Heart left ventricle (tissue), 16 donors: Measurements from ENCODE around the gene SERPINH1. TPM values are rescaled to one million over a fixed set of nuclear protein-coding genes. Genes with fewer than 3 reads are reported as not detected.

Source experiments
- ATAC-seq, 4 donors: fragments of 200-7000 bp; cut with Tn5 transposase; one replicate each; pipeline ENCODE4 v1.9.1; 2020 to 2022; ENCODE audit warnings: moderate library complexity in 4 of 4, mild to moderate bottlenecking in 3 of 4, moderate number of reproducible peaks in 1 of 4
- DNase-seq, 5 donors: peaks; one replicate each; pipeline ENCODE4 v3.0.0-alpha.2; 2020
- H3K27ac ChIP-seq, 12 donors: fragments of 200-600 bp; sonication (generic) in 4 of 12; one replicate each; pipeline versions ENCODE4 v1.5.0 to v1.8.0; 2016 to 2022; ENCODE audit warnings: mild to moderate bottlenecking in 2 of 12
- H3K27me3 ChIP-seq, 9 donors: fragments of 200-600 bp; sonication (generic) in 2 of 9; one replicate each; pipeline versions ENCODE4 v1.5.1 to v1.8.0; 2016 to 2022; ENCODE audit warnings: mild to moderate bottlenecking in 3 of 9
- H3K36me3 ChIP-seq, 9 donors: fragments of 200-600 bp; sonication (generic) in 2 of 9; one replicate each; pipeline versions ENCODE4 v1.5.0 to v1.8.0; 2018 to 2022; ENCODE audit warnings: mild to moderate bottlenecking in 2 of 9
- H3K4me1 ChIP-seq, 12 donors: fragments of 200-600 bp; sonication (generic) in 4 of 12; one replicate each; pipeline versions ENCODE4 v1.5.0 to v1.8.0; 2016 to 2022; ENCODE audit warnings: mild to moderate bottlenecking in 3 of 12
- H3K4me3 ChIP-seq, 12 donors: fragments of 200-600 bp; sonication (generic) in 4 of 12; one replicate each; pipeline versions ENCODE4 v1.5.0 to v1.8.0; 2017 to 2022; ENCODE audit warnings: mild to moderate bottlenecking in 9 of 12, moderate library complexity in 4 of 12
- H3K9me3 ChIP-seq, 12 donors: fragments of 200-600 bp; sonication (generic) in 4 of 12; one replicate each; pipeline versions ENCODE4 v1.5.0 to v1.8.0; 2016 to 2022; ENCODE audit warnings: mild to moderate bottlenecking in 1 of 12
- POLR2A ChIP-seq, 2 donors: fragments of 450-650 bp; IDR thresholded peaks; one replicate each; pipeline ENCODE4 v1.6.1; 2017; ENCODE audit warnings: antibody characterized with exemption in 2 of 2, mild to moderate bottlenecking in 2 of 2, moderate library complexity in 2 of 2
- WGBS, 4 donors: extraction: QIAGEN DNeasy Blood & Tissue Kit in 2 of 4; methylation state at CpG; one replicate each; pipeline versions ENCODE4 v1.1.5 to v1.1.7; 2013 to 2018; 5-methylcytosine and 5-hydroxymethylcytosine counted together
- intact Hi-C, 10 donors: fragments of 100-400 bp; cut with DNase I; formaldehyde crosslinking; loops; one replicate each; pipeline versions ENCODE4 v1.11.1 to v1.14.2; 2022
- polyA plus RNA-seq, 2 donors: library from polyadenylated mRNA; stranded (reverse); fragments of 200-250 nt; gene quantifications; one replicate each; pipeline ENCODE4 v1.2.3, GENCODE V29; 2013
- total RNA-seq, 9 donors: library from RNA; depleted of rRNA in 2 of 9; stranded (reverse); fragments of >200 nt in 2 of 9; fragmentation: NEBNext Ultra II Directional in 3 of 9; extraction: Animal tissue kit (Norgen Biotek cat#: 25700) in 3 of 9; gene quantifications; one replicate each; pipeline versions ENCODE4 v1.1.0 to v1.2.4, GENCODE V29; 2016 to 2023
- TF ChIP-seq, protein P1 (sequence below), 12 donors: fragments of 200-600 bp; sonication (generic) in 4 of 12; IDR thresholded peaks; one replicate each; pipeline versions ENCODE4 v1.5.0 to v1.8.0; 2018 to 2022; ENCODE audit warnings: antibody characterized with exemption in 12 of 12, mild to moderate bottlenecking in 5 of 12
- donor health status: ischemic (EF 13 %, LVEDD 7.1; RV severe dilation, severe dysfunction).
- donor health status: healthy with polysubstance abuse.
- donor health status: DM: no; HTN: yes; CAD: no.
- donor health status: DM: no; HTN: no; CAD: no.
- donor health status: ischemic (EF 25% LVEDD 6.9; RV normal size, moderate dysfunction).
- donor health status: ischemic (EF 25% LVEDD 5.7; RV mildly dilated, moderate dysfunction).
- donor health status: healthy.
- donor health status: DM: yes; HTN: yes; CAD: no.
- donor health status: ischemic (EF 35%, LVEDD 5.7; RV mildly dilated, moderate dysfunction).
- donor health status: nonischemic (EF 11% LVEDD 7.7; RV severe dilation, severe dysfunction).
- donor health status: DM: yes; HTN: yes; CAD: no.
- donor health status: PGD.
- donor health status: ischemic (EF 29% LVEDD 5.4; RV normal size, mild dysfunction).
- donor health status: nonischemic (EF 23%, LVEDD 6.1; RV moderate dilation, normal function).

The SERPINH1 gene
- total and polyA plus RNA-seq, 11 donors, result 32.5 to 211 (median 71.8) TPM

DNA sequence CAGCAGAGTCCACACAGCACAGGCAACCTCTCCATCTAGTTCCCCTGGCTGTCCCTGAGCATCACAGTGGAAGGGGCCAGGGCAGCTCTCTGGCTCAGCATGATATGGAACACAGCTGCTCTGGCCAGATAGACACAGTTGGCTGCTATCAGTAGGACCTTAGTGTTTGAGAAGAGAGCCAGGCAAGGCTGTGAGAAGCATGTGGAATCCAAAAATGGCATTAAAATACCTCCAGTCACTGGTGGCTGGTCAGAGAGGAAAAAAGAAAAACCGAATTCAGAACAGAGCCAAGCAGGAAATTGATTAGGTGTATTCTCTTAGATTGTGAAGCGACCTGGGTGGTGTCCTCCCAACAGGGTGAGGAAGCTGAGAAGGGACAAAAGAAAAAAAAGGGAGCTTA is 27.9 kb downstream of the SERPINH1 start:
- Histone ChIP-seq H3K9me3 (no peaks in the 10 kb centered on the region), H3K27ac (peak overlapping the region in 2 of 12 donors; percentile 29 to 40), H3K4me3 (no peak overlapping the region), H3K27me3 (no peaks in the 10 kb centered on the region), H3K36me3 (no peaks in the 10 kb centered on the region), H3K4me1 (peaks cover 0 to 22% (median 1%) of the 10 kb centered on the region in 12 donors)
- TF ChIP-seq POLR2A (IDR thresholded peaks at IDR 0.05), result no peak
- TF ChIP-seq, protein P1, sequence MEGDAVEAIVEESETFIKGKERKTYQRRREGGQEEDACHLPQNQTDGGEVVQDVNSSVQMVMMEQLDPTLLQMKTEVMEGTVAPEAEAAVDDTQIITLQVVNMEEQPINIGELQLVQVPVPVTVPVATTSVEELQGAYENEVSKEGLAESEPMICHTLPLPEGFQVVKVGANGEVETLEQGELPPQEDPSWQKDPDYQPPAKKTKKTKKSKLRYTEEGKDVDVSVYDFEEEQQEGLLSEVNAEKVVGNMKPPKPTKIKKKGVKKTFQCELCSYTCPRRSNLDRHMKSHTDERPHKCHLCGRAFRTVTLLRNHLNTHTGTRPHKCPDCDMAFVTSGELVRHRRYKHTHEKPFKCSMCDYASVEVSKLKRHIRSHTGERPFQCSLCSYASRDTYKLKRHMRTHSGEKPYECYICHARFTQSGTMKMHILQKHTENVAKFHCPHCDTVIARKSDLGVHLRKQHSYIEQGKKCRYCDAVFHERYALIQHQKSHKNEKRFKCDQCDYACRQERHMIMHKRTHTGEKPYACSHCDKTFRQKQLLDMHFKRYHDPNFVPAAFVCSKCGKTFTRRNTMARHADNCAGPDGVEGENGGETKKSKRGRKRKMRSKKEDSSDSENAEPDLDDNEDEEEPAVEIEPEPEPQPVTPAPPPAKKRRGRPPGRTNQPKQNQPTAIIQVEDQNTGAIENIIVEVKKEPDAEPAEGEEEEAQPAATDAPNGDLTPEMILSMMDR (IDR thresholded peaks at IDR 0.05), result no peak
- DNase-seq (peak in 3 of 5 donors; percentile 48 to 75 (median 58)), ATAC-seq (peak; percentile 82 to 93 (median 92))
- 25 to 50% (median 34%) methylated on average over 2 of the region's 2 CpGs for WGBS, 4 donors
- intact Hi-C loops, result loop anchor here in 2 of 10 donors (5.0 to 10.0 kb wide), 2 partner anchors 77 to 115 kb away; partner anchors contain the start of gene MAP6 (in 1 of the 2)

DNA sequence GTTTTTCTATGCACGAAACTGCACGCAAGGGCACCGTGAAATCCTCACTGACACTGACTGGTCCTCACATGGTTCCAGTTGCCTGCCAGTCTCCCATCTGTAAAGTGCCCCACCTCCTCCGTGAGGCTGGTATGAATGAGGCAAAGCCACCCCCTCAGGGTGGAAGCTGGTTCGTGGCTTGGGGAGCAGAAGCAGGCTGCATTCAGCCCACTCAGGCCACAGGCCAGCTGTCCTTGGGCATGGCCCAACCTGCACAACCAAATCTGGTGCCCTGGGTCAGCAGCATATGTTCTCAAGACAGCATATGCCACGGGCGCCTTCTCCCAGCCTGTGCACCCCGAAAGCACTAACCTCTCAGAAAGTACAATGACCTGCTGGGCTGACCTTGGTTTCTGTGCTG is 29.3 kb downstream of the SERPINH1 start:
- H3K27ac ChIP-seq, result no peak overlapping the region
- intact Hi-C loops, result loop anchor here in 2 of 10 donors (5.0 to 10.0 kb wide), 2 partner anchors 76 to 113 kb away; partner anchors contain the start of gene MAP6 (in 1 of the 2)
- DNase-seq (no peak), ATAC-seq (no peak)
- H3K36me3 ChIP-seq, result no peaks in the 10 kb centered on the region
- no peaks in the 10 kb centered on the region for H3K27me3 ChIP-seq
- H3K9me3 ChIP-seq, result no peaks in the 10 kb centered on the region
- 89 to 92% (median 92%) methylated on average over 8 of the region's 8 CpGs for WGBS, 4 donors
- no peak overlapping the region for H3K4me3 ChIP-seq
- TF ChIP-seq, protein P1 (IDR thresholded peaks at IDR 0.05), result no peak
- TF ChIP-seq POLR2A (IDR thresholded peaks at IDR 0.05), result no peak
- peaks cover 0 to 18% (median 0%) of the 10 kb centered on the region in 12 donors for H3K4me1 ChIP-seq

DNA sequence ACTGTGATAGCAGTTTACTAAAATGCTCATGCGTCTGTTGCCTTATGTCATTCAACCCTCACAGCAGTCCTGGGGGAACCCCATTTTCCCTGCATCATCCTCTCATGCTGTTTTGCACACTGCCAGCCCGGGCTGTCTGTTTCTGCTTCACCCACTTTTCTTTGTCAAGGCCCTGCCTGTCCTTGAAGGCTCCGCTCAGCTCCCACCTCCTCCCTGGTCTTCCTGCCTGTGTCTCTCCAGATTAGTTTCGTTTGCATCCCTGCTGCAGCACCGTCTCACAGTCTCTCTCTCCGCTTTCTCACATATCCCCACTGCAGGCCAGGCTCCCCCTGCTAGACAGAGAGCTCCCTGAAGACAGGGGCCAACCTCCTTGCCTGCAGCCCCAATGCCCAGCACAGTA is 29.9 kb downstream of the SERPINH1 start:
- peaks cover 0 to 18% (median 0%) of the 10 kb centered on the region in 12 donors for H3K4me1 ChIP-seq
- no peak overlapping the region for H3K4me3 ChIP-seq
- WGBS, 4 donors, result 81 to 87% (median 86%) methylated on average over 6 of the region's 6 CpGs
- no peak overlapping the region for H3K27ac ChIP-seq
- intact Hi-C loops, result loop anchor here in 2 of 10 donors (5.0 to 10.0 kb wide), 2 partner anchors 75 to 113 kb away; partner anchors contain the start of gene MAP6 (in 1 of the 2)
- no peaks in the 10 kb centered on the region for H3K36me3 ChIP-seq
- H3K27me3 ChIP-seq, result no peaks in the 10 kb centered on the region
- TF ChIP-seq, protein P1 (IDR thresholded peaks at IDR 0.05), result no peak
- no peaks in the 10 kb centered on the region for H3K9me3 ChIP-seq
- ATAC-seq (no peak), DNase-seq (no peak)

DNA sequence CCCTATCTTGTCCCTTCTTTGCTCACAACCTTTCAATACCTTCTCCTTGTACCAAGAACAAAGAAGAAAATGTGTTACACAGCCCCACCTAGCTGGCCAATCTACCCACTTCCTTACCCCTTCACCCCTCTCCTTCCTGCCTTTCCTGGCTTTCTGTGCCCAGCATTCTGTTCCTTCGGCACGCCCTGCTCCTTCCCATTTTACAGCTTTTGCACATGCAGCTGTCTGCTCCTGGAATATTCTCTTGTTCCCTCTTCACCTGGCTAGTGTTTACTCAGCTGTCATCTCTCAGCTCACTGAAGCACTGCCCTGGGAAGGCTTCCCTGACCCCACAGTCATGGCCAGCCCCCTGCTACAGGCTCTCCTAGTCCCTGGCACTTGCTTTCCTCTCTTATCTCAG is 30.7 kb downstream of the SERPINH1 start:
- H3K9me3 ChIP-seq, result no peaks in the 10 kb centered on the region
- no peak for ATAC-seq
- H3K27me3 ChIP-seq, result no peaks in the 10 kb centered on the region
- TF ChIP-seq, protein P1 (IDR thresholded peaks at IDR 0.05), result no peak
- TF ChIP-seq POLR2A (IDR thresholded peaks at IDR 0.05), result no peak
- no peak overlapping the region for H3K27ac ChIP-seq
- H3K4me1 ChIP-seq, result peaks cover 0 to 18% (median 0%) of the 10 kb centered on the region in 12 donors
- WGBS, 4 donors, result 70 to 84% (median 77%) methylated on average over 2 of the region's 2 CpGs
- no peak overlapping the region for H3K4me3 ChIP-seq
- H3K36me3 ChIP-seq, result no peaks in the 10 kb centered on the region
- no peak for DNase-seq
- intact Hi-C loops, result loop anchor here in 2 of 10 donors (5.0 to 10.0 kb wide), 2 partner anchors 75 to 112 kb away; partner anchors contain the start of gene MAP6 (in 1 of the 2)
